Fibroblast of peridontal ligament (primary cell): Measurements from ENCODE around the gene CDKN2D.
"Not testable (repeated sequence)": the region's sequence is repeated elsewhere in the genome, so short reads cannot be mapped to it uniquely, and the experiment has no call there.

ENCODE experiments used
- DNase-seq: peaks from one replicate; pipeline ENCODE4 v3.0.0-alpha.2; 2010; ENCODE audit errors: extremely low read depth

The CDKN2D gene

GRCh38 chr19:10551698-10552301, 17.0 kb downstream of the CDKN2D start:
- DNase-seq: no peak

- DNase-seq: not testable (repeated sequence)
These were observed 17.8 kb downstream of the CDKN2D start for GRCh38 chr19:10551006-10551405.

GRCh38 chr19:10550336-10550735, 18.4 kb downstream of the CDKN2D start:
- DNase-seq: no peak

- DNase-seq: no peak
These were observed 19.0 kb downstream of the CDKN2D start for GRCh38 chr19:10549733-10550132.

- DNase-seq: no peak
These were observed 20.0 kb downstream of the CDKN2D start for GRCh38 chr19:10548746-10549276.

- no peak for DNase-seq
These were observed 22.0 kb downstream of the CDKN2D start for GRCh38 chr19:10546817-10547216.

- no peak for DNase-seq
These were observed 24.0 kb downstream of the CDKN2D start for GRCh38 chr19:10544753-10545251.

- no peak for DNase-seq
These were observed 24.5 kb downstream of the CDKN2D start for GRCh38 chr19:10544242-10544752.

GRCh38 chr19:10543420-10544241, 25.1 kb downstream of the CDKN2D start, which contains the start of gene ATG4D:
TSS of gene ATG4D (plus strand) at chr19:10543904. CDS start at chr19:10544091, 187 bp downstream.
- DNase-seq: peak; percentile 44

- no peak for DNase-seq
These were observed 25.7 kb downstream of the CDKN2D start for GRCh38 chr19:10543059-10543419.

GRCh38 chr19:10539016-10539415, 29.8 kb downstream of the CDKN2D start:
- not testable (repeated sequence) for DNase-seq

- no peak for DNase-seq
These were observed 30.4 kb downstream of the CDKN2D start for GRCh38 chr19:10538204-10538983.

- no peak for DNase-seq
These were observed 31.1 kb downstream of the CDKN2D start for GRCh38 chr19:10537668-10538067.

- no peak for DNase-seq
These were observed 33.2 kb downstream of the CDKN2D start for GRCh38 chr19:10535613-10536012.

- DNase-seq: peak; percentile 77
These were observed 35.0 kb downstream of the CDKN2D start for GRCh38 chr19:10533646-10534386.

- DNase-seq: no peak
These were observed 36.3 kb downstream of the CDKN2D start for GRCh38 chr19:10532457-10532856.

- not testable (repeated sequence) for DNase-seq
These were observed 41.9 kb downstream of the CDKN2D start for GRCh38 chr19:10526887-10527286.

GRCh38 chr19:10525636-10526035, 43.1 kb downstream of the CDKN2D start:
- DNase-seq: no peak

- DNase-seq: no peak
These were observed 45.6 kb downstream of the CDKN2D start for GRCh38 chr19:10523135-10523636.

GRCh38 chr19:10521461-10522171, 47.2 kb downstream of the CDKN2D start:
- no peak for DNase-seq
